ENCODE results near the gene AKR7A2. TPM values are rescaled to one million over a fixed set of nuclear protein-coding genes. Genes with fewer than 3 reads are reported as not detected.
"Not testable (repeated sequence)": the region's sequence is repeated elsewhere in the genome, so short reads cannot be mapped to it uniquely, and the experiment has no call there.

Gene AKR7A2
- total and polyA plus RNA-seq, 5 donors: 25.9 to 41.9 (median 39.7) TPM

DNA sequence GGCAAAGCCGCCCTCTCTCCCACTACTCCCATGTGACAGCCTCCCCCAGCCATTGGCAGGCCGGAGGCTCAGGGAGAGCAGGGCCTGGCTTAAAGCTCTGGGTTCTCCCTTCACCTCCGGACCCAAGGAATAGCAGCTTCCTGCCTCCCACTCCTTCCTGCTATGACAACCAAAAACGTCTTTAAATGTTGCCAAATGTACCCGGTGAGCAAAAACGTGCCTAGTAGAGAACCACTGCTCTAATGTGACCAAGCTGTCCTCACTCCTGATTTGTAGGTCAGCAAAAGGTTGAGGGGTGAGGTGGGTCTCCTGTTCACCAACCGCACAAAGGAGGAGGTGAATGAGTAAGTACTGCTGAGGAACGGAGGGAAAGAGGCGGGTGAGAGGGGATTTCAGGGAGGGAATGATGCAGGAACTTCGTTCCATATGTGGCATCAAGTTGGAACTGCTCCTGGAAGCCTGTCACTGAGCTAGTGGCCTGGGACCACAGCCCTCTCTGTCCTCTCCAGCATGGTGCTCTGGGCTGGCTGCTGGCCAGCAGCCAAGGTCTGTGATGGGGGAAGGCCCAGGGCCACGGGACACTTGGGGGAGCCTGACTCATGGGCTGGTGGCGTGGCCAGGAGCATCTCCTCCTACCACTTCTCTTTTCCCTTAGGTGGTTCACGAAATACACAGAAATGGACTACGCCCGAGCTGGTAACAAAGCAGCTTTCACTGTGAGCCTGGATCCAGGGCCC is 54.6 kb downstream of the AKR7A2 start:
- no peaks in the 10 kb centered on the region for H3K4me1 ChIP-seq (ENCODE audit: control insufficient read depth, insufficient read depth, low read length)
- no peak overlapping the region for H3K27ac ChIP-seq (ENCODE audit: low read length)
- DNase-seq (no peak), ATAC-seq (no peak)
- WGBS: 62% methylated on average over 15 of the region's 15 CpGs
- no peak overlapping the region for H3K4me3 ChIP-seq (ENCODE audit: low read length)
- no peaks in the 10 kb centered on the region for H3K27me3 ChIP-seq (ENCODE audit: control insufficient read depth, insufficient read depth)
- no peaks in the 10 kb centered on the region for H3K9me3 ChIP-seq (ENCODE audit: control insufficient read depth, low read length)
- intact Hi-C loops (cut with DNase I): no loop called here

- 90% methylated on average over 5 of the region's 5 CpGs for WGBS
- intact Hi-C loops (cut with DNase I): not testable (repeated sequence)
These were observed 55.6 kb downstream of the AKR7A2 start for GRCh38 chr1:19256301-19256700.

DNA sequence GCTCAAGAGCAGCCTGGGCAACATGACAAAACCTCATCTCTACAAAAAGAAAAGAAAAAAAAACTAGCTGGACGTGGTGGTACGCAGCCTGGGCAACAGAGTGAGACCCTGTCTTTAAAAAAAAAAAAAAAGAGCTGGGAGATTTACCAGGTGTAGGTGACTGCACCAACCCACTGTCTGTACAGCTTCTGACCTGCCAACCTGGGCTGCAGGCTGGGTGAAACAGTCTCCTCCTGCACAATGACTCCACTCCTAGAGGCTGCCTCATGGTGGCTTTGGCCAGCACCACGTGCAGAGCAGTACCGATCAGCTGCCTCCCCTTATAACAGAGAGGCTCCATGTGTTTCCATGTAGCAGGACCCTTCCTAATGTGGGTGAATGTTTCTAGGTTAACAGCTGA is 56.7 kb downstream of the AKR7A2 start:
- ATAC-seq (no peak), DNase-seq (no peak)
- WGBS: 83% methylated on average over 4 of the region's 4 CpGs
- Histone ChIP-seq H3K9me3 (ENCODE audit: control insufficient read depth, low read length) (no peaks in the 10 kb centered on the region), H3K4me1 (ENCODE audit: control insufficient read depth, insufficient read depth, low read length) (peaks cover 4% of the 10 kb centered on the region), H3K27ac (ENCODE audit: low read length) (no peak overlapping the region), H3K4me3 (ENCODE audit: low read length) (no peak overlapping the region), H3K27me3 (ENCODE audit: control insufficient read depth, insufficient read depth) (no peaks in the 10 kb centered on the region)
- intact Hi-C loops (cut with DNase I): no loop called here

More at GRCh38 chr1:19256301-19256700, 55.6 kb downstream of the AKR7A2 start:
- not testable (repeated sequence) for ATAC-seq; DNase-seq; H3K27ac ChIP-seq (ENCODE audit: low read length); H3K27me3 ChIP-seq (ENCODE audit: control insufficient read depth, insufficient read depth); H3K4me3 ChIP-seq (ENCODE audit: low read length); H3K4me1 ChIP-seq (ENCODE audit: control insufficient read depth, insufficient read depth, low read length); H3K9me3 ChIP-seq (ENCODE audit: control insufficient read depth, low read length)

- ATAC-seq: no peak
- H3K27me3 ChIP-seq (ENCODE audit: control insufficient read depth, insufficient read depth): no peaks in the 10 kb centered on the region
- intact Hi-C loops (cut with DNase I): no loop called here
These were observed 57.5 kb downstream of the AKR7A2 start for GRCh38 chr1:19254416-19254815.

More at GRCh38 chr1:19254416-19254815, 57.5 kb downstream of the AKR7A2 start:
- Histone ChIP-seq H3K4me3 (ENCODE audit: low read length) (no peak overlapping the region), H3K9me3 (ENCODE audit: control insufficient read depth, low read length) (no peaks in the 10 kb centered on the region), H3K27ac (ENCODE audit: low read length) (no peak overlapping the region), H3K4me1 (ENCODE audit: control insufficient read depth, insufficient read depth, low read length) (peaks cover 4% of the 10 kb centered on the region)
- DNase-seq: no peak

Other genes with a start within 250 kb of the AKR7A2 start
- 10 to 100 TPM; 48.9 to 70.3 (median 63.7) TPM for gene UBR4, start 101.9 kb downstream of the AKR7A2 start, total RNA-seq
- gene UBR4, start 101.9 kb downstream of the AKR7A2 start, polyA plus RNA-seq: 64.5 TPM
- gene EMC1, start 60.6 kb downstream of the AKR7A2 start, total RNA-seq: 10 to 100 TPM; 25.9 to 31.9 (median 30.8) TPM
- 11.5 TPM for gene EMC1, start 60.6 kb downstream of the AKR7A2 start, polyA plus RNA-seq
- 10 to 100 TPM; 10.1 to 21.1 (median 12.1) TPM for gene MRTO4, start 60.3 kb downstream of the AKR7A2 start, total RNA-seq
- gene MRTO4, start 60.3 kb downstream of the AKR7A2 start, polyA plus RNA-seq: 14.8 TPM
- under 1 TPM in 3 of 4 donors, not detected in 1; 0.17 to 0.26 (median 0.22) TPM for gene AKR7A3, start 23.4 kb downstream of the AKR7A2 start, total RNA-seq
- 0.20 TPM for gene AKR7A3, start 23.4 kb downstream of the AKR7A2 start, polyA plus RNA-seq
- gene SLC66A1, start 182 bp upstream of the AKR7A2 start, total RNA-seq: 1 to 10 TPM; 6.6 to 7.3 (median 7.2) TPM
- gene SLC66A1, start 182 bp upstream of the AKR7A2 start, polyA plus RNA-seq: 9.2 TPM
- 100 to 1,000 TPM; 226 to 255 (median 232) TPM for gene CAPZB, start 173.4 kb upstream of the AKR7A2 start, total RNA-seq
- 228 TPM for gene CAPZB, start 173.4 kb upstream of the AKR7A2 start, polyA plus RNA-seq

All from right cardiac atrium (tissue), 5 donors.